ENCODE results near the gene MAVS.

- TF ChIP-seq, protein P1, sequence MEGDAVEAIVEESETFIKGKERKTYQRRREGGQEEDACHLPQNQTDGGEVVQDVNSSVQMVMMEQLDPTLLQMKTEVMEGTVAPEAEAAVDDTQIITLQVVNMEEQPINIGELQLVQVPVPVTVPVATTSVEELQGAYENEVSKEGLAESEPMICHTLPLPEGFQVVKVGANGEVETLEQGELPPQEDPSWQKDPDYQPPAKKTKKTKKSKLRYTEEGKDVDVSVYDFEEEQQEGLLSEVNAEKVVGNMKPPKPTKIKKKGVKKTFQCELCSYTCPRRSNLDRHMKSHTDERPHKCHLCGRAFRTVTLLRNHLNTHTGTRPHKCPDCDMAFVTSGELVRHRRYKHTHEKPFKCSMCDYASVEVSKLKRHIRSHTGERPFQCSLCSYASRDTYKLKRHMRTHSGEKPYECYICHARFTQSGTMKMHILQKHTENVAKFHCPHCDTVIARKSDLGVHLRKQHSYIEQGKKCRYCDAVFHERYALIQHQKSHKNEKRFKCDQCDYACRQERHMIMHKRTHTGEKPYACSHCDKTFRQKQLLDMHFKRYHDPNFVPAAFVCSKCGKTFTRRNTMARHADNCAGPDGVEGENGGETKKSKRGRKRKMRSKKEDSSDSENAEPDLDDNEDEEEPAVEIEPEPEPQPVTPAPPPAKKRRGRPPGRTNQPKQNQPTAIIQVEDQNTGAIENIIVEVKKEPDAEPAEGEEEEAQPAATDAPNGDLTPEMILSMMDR (IDR thresholded peaks at IDR 0.05; ENCODE audit: insufficient read depth, low read length, poor library complexity, severe bottlenecking): no peak
- no peak for TF ChIP-seq EZH2phosphoT487 (conservative IDR thresholded peaks at IDR 0.05; ENCODE audit: low read length)
Measured at GRCh38 chr20:3846740-3847428, at the start of gene MAVS.
